Erythroblast (primary cell): ENCODE measurements around the gene CBX4.

Experiments used
- GATA1 ChIP-seq: IDR thresholded peaks from 2 replicates; pipeline ENCODE4 v1.6.1; 2011; ENCODE audit warnings: low read depth, mild to moderate bottlenecking, control low read depth, low read length, moderate library complexity
- POLR2A ChIP-seq: IDR thresholded peaks from 2 replicates; pipeline ENCODE4 v1.6.1; 2011; ENCODE audit warnings: mild to moderate bottlenecking, low read length

DNA sequence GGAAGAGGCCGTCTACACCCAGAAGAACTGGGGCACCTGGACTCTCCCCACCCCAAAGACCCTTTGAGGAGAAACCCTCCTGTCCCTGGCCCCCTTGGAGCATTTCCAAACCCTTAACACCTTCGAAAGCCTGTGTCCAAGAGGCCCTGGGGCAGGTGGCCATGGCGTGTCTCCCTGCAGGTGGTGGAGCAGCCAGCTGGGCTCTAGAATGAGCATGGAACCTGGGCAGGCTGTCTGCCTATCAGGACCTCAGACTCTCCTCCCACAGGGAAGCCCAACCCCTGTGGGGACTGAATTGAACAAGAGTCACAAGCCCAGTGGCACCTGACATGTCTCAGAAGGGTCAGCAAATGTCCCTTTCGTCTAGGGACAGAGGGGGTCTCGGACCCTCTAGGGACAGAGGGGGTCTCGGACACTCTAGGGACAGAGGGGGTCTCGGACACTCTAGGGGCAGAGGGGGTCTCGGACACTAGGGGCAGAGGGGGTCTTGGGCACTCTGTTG, 8.4 kb downstream of the CBX4 start:
- TF ChIP-seq POLR2A, result no peak
- no peak for TF ChIP-seq GATA1
